ENCODE data around the gene LTBP2.

DNA sequence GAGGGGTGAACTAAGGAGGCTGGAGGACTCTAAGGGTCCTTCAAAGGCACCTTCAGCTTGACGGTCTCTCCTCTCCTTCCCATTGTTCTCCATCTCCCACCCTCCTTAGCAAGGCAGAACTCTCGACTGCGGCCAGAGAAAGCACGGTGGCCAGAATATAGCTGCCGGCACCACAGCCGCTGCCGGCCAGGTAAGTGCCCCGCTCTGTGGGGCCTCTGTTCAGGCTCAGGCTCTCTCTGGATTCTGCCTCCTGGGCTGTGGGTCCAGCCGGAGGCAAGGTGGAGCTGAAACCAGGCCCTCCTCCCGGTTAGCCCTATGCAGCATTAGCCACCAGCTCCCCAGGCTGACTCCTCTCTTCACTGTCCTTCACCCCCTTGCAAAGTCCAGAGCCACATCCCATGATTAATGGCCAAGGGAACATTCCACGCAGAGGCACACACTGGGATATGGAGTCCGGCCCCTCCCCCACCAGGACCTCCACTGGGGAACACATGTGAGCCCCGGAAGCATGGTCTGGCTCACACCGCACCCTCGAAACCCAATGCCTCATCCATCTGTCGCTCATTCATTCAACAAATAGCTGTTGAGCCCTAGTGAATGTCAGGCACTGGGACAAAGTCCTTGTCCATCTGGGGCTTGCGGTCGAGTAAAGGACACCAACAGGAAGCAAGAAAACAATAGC is 25.2 kb downstream of the LTBP2 start:
- TF ChIP-seq CTCF (IDR thresholded peaks at IDR 0.05; ENCODE audit: insufficient read depth, low read length) = no peak
- no peak for TF ChIP-seq REST (IDR thresholded peaks at IDR 0.05; ENCODE audit: insufficient replicate concordance, low read depth)
